HG03571 (cell line): ENCODE results near the gene C19orf85.

ENCODE experiments used
- ATAC-seq: cut with Tn5 transposase; IDR thresholded peaks from one replicate; pipeline ENCODE4 v1.9.1; 2021; ENCODE audit not compliant: unreplicated experiment

The C19orf85 gene

GRCh38 chr19:55489711-55490477 lies 25.3 kb upstream of the C19orf85 start:
- ATAC-seq: no peak

- ATAC-seq: no peak
These were observed 24.6 kb upstream of the C19orf85 start for GRCh38 chr19:55488986-55489710.

- no peak for ATAC-seq
These were observed 23.6 kb upstream of the C19orf85 start, which contains the start of gene SSC5D for GRCh38 chr19:55487924-55488687. TSS of gene SSC5D (plus strand) at chr19:55488436. CDS start at chr19:55488590, 154 bp downstream.

GRCh38 chr19:55486971-55487923 lies 22.7 kb upstream of the C19orf85 start:
- ATAC-seq: no peak

GRCh38 chr19:55486043-55486970 lies 21.8 kb upstream of the C19orf85 start:
- ATAC-seq: no peak

- ATAC-seq: no peak
These were observed 21.0 kb upstream of the C19orf85 start for GRCh38 chr19:55485439-55486011.

GRCh38 chr19:55484593-55485438 lies 20.3 kb upstream of the C19orf85 start, which contains the start of gene NAT14:
TSS of gene NAT14 (plus strand) at chr19:55485188. CDS start at chr19:55485709, 521 bp downstream.
- ATAC-seq: no peak

- ATAC-seq: no peak
These were observed 19.4 kb upstream of the C19orf85 start for GRCh38 chr19:55483706-55484592.

- ATAC-seq: no peak
These were observed 18.6 kb upstream of the C19orf85 start for GRCh38 chr19:55482967-55483705.

- no peak for ATAC-seq
These were observed 17.8 kb upstream of the C19orf85 start for GRCh38 chr19:55482156-55482961.

GRCh38 chr19:55481794-55482155 lies 17.2 kb upstream of the C19orf85 start:
- ATAC-seq: no peak

- ATAC-seq: no peak
These were observed 16.7 kb upstream of the C19orf85 start for GRCh38 chr19:55481148-55481793.

- no peak for ATAC-seq
These were observed 15.1 kb upstream of the C19orf85 start for GRCh38 chr19:55479451-55480230.

- ATAC-seq: no peak
These were observed 14.5 kb upstream of the C19orf85 start for GRCh38 chr19:55479045-55479444.
